Astrocyte (in vitro differentiated cells and primary cell): ENCODE data around the gene TMEM150A.

Experiments used
- EZH2 ChIP-seq: IDR thresholded peaks from 2 replicates; pipeline ENCODE4 v1.6.1; 2012; ENCODE audit warnings: mild to moderate bottlenecking, low read length, inconsistent platforms; ENCODE audit not compliant: insufficient read depth
- TF ChIP-seq, protein P1 (sequence below): IDR thresholded peaks from 2 replicates; pipeline ENCODE4 v1.5.1; 2011; ENCODE audit warnings: low read depth, mild to moderate bottlenecking, inconsistent platforms, low read length, moderate library complexity; ENCODE audit not compliant: insufficient read depth

DNA sequence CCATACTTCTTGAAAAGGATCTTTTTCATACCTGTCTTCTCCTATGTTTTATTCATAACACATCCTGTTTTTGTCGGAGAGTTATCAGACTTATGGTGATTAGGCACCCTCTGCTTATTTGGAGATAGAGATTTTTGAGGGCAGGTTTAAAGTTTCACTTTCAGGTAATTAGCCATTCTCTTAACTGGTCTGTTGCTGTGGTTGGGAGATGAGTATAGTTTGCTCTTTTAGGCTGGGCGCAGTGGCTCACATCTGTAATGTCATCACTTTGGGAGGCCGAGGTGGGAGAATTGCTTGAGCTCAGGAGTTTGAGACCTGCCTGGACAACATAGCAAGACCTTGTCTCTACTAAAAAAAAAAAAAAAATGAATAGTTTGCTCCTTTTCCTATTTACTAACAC, 40.2 kb upstream of the TMEM150A start:
- TF ChIP-seq, protein P1, sequence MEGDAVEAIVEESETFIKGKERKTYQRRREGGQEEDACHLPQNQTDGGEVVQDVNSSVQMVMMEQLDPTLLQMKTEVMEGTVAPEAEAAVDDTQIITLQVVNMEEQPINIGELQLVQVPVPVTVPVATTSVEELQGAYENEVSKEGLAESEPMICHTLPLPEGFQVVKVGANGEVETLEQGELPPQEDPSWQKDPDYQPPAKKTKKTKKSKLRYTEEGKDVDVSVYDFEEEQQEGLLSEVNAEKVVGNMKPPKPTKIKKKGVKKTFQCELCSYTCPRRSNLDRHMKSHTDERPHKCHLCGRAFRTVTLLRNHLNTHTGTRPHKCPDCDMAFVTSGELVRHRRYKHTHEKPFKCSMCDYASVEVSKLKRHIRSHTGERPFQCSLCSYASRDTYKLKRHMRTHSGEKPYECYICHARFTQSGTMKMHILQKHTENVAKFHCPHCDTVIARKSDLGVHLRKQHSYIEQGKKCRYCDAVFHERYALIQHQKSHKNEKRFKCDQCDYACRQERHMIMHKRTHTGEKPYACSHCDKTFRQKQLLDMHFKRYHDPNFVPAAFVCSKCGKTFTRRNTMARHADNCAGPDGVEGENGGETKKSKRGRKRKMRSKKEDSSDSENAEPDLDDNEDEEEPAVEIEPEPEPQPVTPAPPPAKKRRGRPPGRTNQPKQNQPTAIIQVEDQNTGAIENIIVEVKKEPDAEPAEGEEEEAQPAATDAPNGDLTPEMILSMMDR: no peak
- TF ChIP-seq EZH2: no peak
